Embryonic facial prominence (tissue), 1 donor: Measurements from ENCODE around the gene FAM167B.

Experiments
- DNase-seq: peaks from one replicate; pipeline ENCODE4 v3.0.0-alpha.2; 2016; ENCODE audit errors: extremely low spot score

Gene FAM167B

GRCh38 chr1:32246888-32247273, at the start of gene FAM167B:
TSS of gene FAM167B (plus strand) at chr1:32247222. CDS start at chr1:32247422, 200 bp downstream.
- no peak for DNase-seq

GRCh38 chr1:32197837-32198236, 49.2 kb upstream of the FAM167B start:
- DNase-seq: no peak

- DNase-seq: no peak
These were observed 48.6 kb upstream of the FAM167B start for GRCh38 chr1:32198237-32199042.

- no peak for DNase-seq
These were observed 47.8 kb upstream of the FAM167B start for GRCh38 chr1:32199043-32199716.

GRCh38 chr1:32199717-32200072, 47.3 kb upstream of the FAM167B start:
- DNase-seq: no peak

GRCh38 chr1:32200226-32201010, 46.6 kb upstream of the FAM167B start, which contains the start of gene CCDC28B:
TSS of gene CCDC28B (plus strand) at chr1:32200595. CDS start at chr1:32201936, 1,341 bp downstream.
- DNase-seq: peak; percentile 60

- no peak for DNase-seq
These were observed 45.8 kb upstream of the FAM167B start for GRCh38 chr1:32201011-32201855.

- no peak for DNase-seq
These were observed 42.1 kb upstream of the FAM167B start for GRCh38 chr1:32204943-32205361.

- DNase-seq: peak; percentile 74
These were observed 41.3 kb upstream of the FAM167B start, which contains the start of gene IQCC for GRCh38 chr1:32205401-32206370. TSS of gene IQCC (plus strand) at chr1:32205671. CDS start at chr1:32205682, 11 bp downstream.

- no peak for DNase-seq
These were observed 38.6 kb upstream of the FAM167B start for GRCh38 chr1:32208469-32208868.

GRCh38 chr1:32208891-32209328, 38.1 kb upstream of the FAM167B start, which contains the start of gene DCDC2B:
TSS of gene DCDC2B (plus strand) at chr1:32209089. CDS start at chr1:32209094, 5 bp downstream.
- DNase-seq: no peak

GRCh38 chr1:32215629-32216480, 31.2 kb upstream of the FAM167B start:
- no peak for DNase-seq

- DNase-seq: no peak
These were observed 30.5 kb upstream of the FAM167B start for GRCh38 chr1:32216566-32216965.

GRCh38 chr1:32219022-32219421, 28.0 kb upstream of the FAM167B start:
- DNase-seq: no peak

GRCh38 chr1:32220746-32221580, 26.1 kb upstream of the FAM167B start:
- DNase-seq: no peak

- no peak for DNase-seq
These were observed 25.4 kb upstream of the FAM167B start for GRCh38 chr1:32221581-32221979.

GRCh38 chr1:32221980-32222755, 24.9 kb upstream of the FAM167B start, which contains the start of the genes EIF3I and TMEM234:
TSS of gene EIF3I (plus strand) at chr1:32222407. CDS start at chr1:32222442, 35 bp downstream.
TSS of gene TMEM234 (minus strand) at chr1:32222353. CDS start at chr1:32222322, 31 bp downstream.
- DNase-seq: peak; percentile 90
